ENCODE results near the gene FAF1.

Gene FAF1

DNA sequence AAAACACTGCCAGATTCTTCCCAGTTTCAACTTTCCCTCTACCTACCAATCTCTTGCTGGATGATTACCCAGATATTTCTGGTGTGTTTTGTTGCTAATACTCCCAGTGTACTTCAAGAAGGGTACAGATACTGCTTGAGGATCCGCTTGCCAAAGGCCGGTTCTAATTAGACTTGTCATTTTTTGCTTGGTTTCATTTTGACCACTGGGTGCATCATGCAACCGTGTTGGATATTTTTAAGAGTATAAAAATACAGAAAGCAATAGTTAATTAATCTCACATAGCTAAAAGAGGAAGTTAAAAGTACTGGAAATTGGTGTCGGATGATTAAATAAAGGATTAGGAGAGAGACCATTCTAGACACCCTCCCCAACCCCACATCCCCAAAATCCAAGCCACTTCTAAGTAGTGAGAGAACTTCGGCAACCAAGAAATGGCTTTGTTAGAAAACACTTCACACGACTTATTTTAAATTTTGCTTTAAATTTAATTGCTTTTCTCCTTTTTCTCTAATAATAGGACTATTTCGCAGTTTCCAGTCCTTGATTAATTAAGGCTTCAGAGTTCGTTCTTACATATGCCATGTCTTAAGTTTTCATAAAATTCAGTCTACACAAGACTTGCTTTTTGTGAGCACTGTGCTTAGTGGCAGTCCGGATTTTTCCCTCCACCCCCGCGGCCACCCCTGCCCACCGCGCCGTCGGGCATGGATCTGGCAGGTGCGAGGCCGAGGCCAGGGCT, 7.5 kb upstream of the FAF1 start:
- TF ChIP-seq, protein P1, sequence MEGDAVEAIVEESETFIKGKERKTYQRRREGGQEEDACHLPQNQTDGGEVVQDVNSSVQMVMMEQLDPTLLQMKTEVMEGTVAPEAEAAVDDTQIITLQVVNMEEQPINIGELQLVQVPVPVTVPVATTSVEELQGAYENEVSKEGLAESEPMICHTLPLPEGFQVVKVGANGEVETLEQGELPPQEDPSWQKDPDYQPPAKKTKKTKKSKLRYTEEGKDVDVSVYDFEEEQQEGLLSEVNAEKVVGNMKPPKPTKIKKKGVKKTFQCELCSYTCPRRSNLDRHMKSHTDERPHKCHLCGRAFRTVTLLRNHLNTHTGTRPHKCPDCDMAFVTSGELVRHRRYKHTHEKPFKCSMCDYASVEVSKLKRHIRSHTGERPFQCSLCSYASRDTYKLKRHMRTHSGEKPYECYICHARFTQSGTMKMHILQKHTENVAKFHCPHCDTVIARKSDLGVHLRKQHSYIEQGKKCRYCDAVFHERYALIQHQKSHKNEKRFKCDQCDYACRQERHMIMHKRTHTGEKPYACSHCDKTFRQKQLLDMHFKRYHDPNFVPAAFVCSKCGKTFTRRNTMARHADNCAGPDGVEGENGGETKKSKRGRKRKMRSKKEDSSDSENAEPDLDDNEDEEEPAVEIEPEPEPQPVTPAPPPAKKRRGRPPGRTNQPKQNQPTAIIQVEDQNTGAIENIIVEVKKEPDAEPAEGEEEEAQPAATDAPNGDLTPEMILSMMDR (IDR thresholded peaks at IDR 0.05) = no peak

DNA sequence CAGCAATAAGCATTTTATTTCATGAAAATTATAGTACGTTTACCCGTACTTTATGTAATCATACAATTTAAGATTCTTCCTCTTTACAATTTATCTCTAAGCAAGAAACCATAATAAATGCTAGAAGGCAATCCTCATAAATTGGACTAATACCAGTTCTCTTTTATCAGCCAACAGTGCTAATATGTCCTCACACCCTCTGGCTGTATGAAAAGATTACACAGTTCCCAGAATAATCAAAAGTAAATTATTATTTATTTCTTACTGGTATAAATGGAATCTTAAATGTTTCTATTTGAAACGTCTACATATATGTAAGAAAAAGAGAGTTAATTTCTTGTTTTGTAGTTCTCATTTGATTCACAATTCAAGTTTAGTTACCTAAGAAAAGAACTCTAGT, 6.9 kb upstream of the FAF1 start:
- TF ChIP-seq, protein P1 (IDR thresholded peaks at IDR 0.05) = no peak

DNA sequence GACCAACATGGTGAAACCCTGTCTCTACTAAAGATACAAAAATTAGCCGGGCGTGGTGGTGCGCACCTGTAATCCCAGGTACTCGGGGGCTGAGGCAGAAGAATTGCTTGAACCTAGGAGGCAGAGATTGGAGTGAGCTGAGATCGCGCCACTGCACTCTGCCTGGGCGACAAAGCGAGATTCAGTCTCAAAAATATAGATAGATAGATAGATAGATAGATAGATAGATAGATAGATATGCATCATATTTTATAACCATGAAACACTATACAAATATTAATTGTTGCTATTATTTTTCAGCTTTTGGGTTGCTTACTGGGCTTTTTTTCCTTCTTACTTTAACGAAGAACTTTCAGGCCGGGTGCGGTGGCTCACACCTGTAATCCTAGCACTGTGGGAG, 4.8 kb upstream of the FAF1 start:
- TF ChIP-seq, protein P1 (IDR thresholded peaks at IDR 0.05) = no peak

DNA sequence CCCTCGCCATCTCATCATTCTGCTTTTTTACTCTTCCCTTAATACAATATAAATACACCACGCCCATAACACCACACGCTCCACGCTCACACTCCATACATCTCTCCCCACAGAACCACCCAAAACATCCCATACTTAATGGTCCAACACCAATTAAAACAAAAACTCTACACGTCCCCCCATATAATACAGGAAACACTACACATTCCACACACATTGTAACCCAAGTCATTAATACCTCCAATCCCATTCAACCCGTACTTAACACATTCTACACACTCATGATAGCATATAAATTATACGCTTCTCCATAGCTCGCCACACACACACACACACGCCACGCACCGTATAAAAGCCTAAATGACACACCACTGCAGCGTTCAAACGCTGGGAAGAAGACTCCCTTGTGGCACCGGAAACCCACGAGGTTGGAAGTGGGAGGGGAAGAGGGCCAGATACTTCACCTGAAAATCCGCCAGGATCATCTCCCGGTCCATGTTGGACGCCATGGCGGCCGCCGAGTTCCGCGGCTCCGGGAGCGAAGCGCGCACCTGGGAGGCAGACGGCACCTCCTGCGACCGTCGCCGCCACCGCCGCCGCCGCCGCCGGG, 659 bp downstream of the FAF1 start:
- TF ChIP-seq, protein P1 (IDR thresholded peaks at IDR 0.05) = no peak

DNA sequence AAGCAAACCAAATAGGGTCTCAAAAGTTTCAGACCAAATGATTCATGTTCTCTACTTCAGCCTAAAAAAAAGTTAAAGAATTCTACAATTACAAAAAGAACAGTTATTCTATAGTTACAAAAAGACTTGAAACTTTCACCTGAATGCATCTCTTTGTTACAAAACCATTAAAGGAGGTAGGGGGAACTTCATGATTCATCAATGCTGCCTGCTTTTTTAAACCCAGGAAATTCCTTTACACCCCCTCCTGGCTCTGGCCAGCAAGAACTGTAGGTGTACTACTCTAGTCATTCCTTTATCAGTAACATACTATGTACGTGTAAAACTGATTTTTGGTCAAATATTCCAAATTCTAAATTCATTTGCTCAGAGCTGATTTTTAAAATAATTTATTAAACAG, 5.0 kb downstream of the FAF1 start:
- TF ChIP-seq, protein P1 (IDR thresholded peaks at IDR 0.05) = no peak

DNA sequence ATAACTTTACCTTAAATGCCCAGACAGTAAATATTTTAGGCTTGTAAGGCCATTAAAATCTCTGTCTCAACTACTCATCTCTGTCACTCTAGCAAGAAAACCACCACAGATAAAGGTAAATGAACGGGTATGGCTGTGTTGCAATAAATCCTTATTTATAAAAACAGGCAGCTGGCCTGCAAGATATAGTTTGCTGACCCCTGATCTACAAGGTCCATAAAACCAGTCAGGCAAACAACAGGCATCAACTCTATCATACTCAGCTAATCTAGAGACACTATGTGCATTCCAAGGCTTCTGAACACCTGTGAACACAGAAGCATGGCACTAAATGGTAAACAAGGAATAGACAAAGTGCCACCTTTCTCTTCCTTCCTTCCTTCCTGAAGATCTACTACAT, 9.7 kb downstream of the FAF1 start:
- TF ChIP-seq, protein P1 (IDR thresholded peaks at IDR 0.05) = no peak

DNA sequence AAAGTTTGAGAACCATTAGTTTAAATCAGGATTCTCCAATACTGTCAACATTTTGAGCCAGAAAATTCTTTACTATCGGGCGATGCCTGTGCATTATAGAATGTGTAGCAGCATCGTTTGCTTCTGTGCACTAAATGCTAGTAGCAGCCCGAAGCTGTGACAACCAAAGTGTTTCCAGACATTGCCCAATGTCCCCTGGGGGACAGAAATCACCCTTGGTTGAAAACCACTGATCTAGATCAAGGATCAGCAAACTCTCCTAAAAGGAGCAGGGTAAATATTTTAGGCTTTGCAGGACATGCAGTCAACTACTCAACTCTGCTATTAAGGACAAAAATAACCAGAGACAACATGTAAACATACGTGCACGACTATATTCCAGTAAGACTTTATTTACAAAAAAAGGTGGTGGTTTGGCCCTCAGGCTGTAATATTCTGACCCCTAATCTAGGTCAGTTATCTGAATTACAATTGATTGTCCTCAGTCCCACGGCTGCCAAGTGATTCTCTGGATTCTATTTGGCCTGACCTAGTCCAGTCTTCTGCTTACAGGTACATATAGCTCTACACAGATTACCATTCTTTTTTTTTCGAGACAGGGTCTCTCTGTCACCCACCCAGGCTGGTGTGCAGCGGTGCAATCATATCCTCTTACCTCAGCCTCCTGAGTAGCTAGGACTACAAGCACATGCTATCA, 10.6 kb downstream of the FAF1 start:
- TF ChIP-seq, protein P1 (IDR thresholded peaks at IDR 0.05) = no peak
